Activated naive CD4-positive, alpha-beta T cell (primary cell): Measurements from ENCODE around the gene ADAM15.

Source experiments
- DNase-seq, 4 experiments: peaks; one replicate each; lab custom pipeline; 2025; lab: John Stamatoyannopoulos, UW

ADAM15 gene

GRCh38 chr1:155084722-155085503 is 33.8 kb downstream of the ADAM15 start:
- DNase-seq, result peak; percentile 80 to 91 (median 84)

- peak; percentile 49 to 64 (median 50) for DNase-seq
These were observed 34.5 kb downstream of the ADAM15 start for GRCh38 chr1:155085504-155086127.

- peak; percentile 68 to 81 (median 78) for DNase-seq
These were observed 35.1 kb downstream of the ADAM15 start for GRCh38 chr1:155086128-155086741.

GRCh38 chr1:155086856-155087535 is 35.9 kb downstream of the ADAM15 start:
- no peak for DNase-seq

GRCh38 chr1:155091071-155092051 is 40.2 kb downstream of the ADAM15 start:
- DNase-seq, result peak; percentile 63 to 79 (median 72)

GRCh38 chr1:155092131-155092530 is 41.0 kb downstream of the ADAM15 start:
- no peak for DNase-seq

GRCh38 chr1:155092641-155093040 is 41.5 kb downstream of the ADAM15 start:
- no peak for DNase-seq

GRCh38 chr1:155093911-155094621 is 43.0 kb downstream of the ADAM15 start:
- no peak for DNase-seq

GRCh38 chr1:155094622-155094948 is 43.5 kb downstream of the ADAM15 start:
- DNase-seq, result no peak

GRCh38 chr1:155099331-155099730 is 48.2 kb downstream of the ADAM15 start:
- DNase-seq, result no peak

- no peak for DNase-seq
These were observed 52.2 kb downstream of the ADAM15 start for GRCh38 chr1:155103325-155103724.

- DNase-seq, result no peak
These were observed 53.8 kb downstream of the ADAM15 start for GRCh38 chr1:155104605-155105534.

GRCh38 chr1:155105604-155106011 is 54.5 kb downstream of the ADAM15 start:
- DNase-seq, result no peak

GRCh38 chr1:155106862-155107261 is 55.7 kb downstream of the ADAM15 start:
- no peak for DNase-seq

GRCh38 chr1:155107309-155108264 is 56.5 kb downstream of the ADAM15 start:
- DNase-seq, result no peak

GRCh38 chr1:155108296-155108695 is 57.2 kb downstream of the ADAM15 start:
- DNase-seq, result no peak

GRCh38 chr1:155110381-155110780 is 59.3 kb downstream of the ADAM15 start:
- DNase-seq, result no peak

- no peak for DNase-seq
These were observed 59.7 kb downstream of the ADAM15 start for GRCh38 chr1:155110826-155111225.
